Measurements from ENCODE around the gene DDC.

DDC gene

GRCh38 chr7:50450590-50451032 lies 114.6 kb downstream of the DDC start:
- no peak for DNase-seq

GRCh38 chr7:50449881-50450589 lies 115.2 kb downstream of the DDC start, which contains the start of gene FIGNL1:
TSS of gene FIGNL1 (minus strand) at chr7:50450350. CDS start at chr7:50447287, 3,063 bp downstream.
- DNase-seq = peak; percentile 69

- no peak for DNase-seq
These were observed 115.7 kb downstream of the DDC start for GRCh38 chr7:50449501-50449880.

GRCh38 chr7:50448823-50449222 lies 116.4 kb downstream of the DDC start:
- DNase-seq = no peak

- DNase-seq = no peak
These were observed 118.7 kb downstream of the DDC start for GRCh38 chr7:50446542-50446960.

DNA sequence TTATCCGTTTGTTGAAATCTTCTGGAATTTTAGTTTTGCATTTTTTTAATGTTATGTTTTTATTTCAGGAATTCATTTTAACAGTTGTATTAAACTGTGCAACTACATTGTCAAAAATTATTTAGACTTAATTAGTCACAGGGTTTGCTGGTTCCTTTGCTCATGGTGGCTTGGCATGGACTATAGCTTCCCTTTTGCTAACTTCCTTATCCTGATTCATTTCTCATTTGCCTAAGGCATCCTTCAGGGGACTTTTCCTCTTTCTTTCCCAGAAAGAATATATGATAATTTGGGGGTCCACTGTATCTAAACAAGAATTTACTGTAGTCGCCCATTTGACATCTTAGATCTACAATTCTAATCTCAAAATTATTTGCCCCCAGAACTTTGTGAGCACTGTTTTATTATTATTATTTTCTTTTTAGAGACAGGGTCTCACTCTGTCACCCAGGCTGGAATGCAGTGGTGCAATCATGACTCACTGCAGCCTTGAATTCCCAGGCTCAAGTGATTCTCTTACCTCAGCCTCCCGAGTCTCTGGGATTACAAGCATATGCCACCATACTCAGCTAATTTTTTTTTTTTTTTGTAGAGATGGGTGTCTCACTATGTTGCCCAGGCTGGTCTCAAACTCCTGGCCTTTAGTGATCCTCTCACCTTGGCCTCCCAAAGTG lies 128.9 kb downstream of the DDC start:
- no peak for DNase-seq

- DNase-seq = no peak
These were observed 133.4 kb downstream of the DDC start for GRCh38 chr7:50431722-50432305.

- no peak for DNase-seq
These were observed 133.9 kb downstream of the DDC start for GRCh38 chr7:50431316-50431715.

DNA sequence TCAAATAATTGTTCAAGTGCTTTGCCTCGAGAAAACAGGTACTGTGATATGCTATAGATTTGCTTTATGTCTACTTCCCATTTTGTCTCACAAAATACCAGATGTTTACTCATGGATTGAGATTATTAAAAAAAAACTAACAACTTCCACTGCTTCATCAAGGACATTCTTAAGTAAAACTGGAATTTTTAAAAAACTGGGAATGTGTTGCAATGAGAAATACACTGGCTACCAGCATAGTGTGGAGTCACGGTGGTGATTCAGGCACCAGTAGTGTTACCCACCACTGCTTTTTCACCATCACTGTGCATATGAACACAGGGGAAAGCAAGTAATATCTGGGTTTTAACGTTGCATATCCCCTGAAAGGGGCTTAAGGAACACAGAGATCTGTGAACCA lies 136.3 kb downstream of the DDC start:
- no peak for DNase-seq

DNA sequence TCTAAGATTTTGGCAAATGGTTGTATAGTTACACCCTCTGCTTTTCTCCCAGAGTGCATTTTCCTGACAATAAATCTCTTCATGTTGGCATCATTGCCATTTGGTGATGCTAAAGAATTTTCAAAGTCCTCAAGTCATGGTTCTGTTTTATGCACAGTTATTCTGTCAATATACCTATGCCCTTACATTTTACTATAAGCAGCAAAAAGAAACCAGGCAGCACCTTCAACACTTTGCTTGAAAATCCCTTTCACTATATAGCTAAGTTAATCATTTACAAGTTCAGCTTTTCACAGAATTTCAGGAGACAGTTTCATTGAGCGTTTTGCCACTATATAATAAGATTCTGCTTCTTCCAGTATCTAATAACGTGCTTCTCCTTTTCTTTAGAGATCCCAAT lies 137.7 kb downstream of the DDC start:
- DNase-seq = no peak

GRCh38 chr7:50426280-50427045 lies 138.7 kb downstream of the DDC start:
- no peak for DNase-seq

DNA sequence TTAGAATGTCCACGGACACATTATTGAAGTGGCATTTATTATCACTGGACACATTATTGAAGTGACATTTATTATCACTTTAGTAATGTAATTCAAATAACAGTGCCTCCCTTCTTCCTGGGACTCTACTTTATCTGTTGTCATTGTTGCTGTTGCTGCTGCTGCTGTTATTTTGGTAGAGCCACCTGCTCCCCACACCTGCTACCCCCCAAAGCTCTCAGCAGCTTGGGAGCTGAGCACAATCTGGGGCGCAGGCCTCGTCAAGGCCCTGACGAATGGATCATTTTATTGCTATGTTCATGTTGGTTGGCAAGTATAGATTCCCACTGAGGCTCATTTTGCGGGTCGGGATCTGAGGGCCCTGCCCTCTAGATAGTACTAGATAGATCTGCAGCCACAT lies 139.9 kb downstream of the DDC start:
- no peak for DNase-seq

DNA sequence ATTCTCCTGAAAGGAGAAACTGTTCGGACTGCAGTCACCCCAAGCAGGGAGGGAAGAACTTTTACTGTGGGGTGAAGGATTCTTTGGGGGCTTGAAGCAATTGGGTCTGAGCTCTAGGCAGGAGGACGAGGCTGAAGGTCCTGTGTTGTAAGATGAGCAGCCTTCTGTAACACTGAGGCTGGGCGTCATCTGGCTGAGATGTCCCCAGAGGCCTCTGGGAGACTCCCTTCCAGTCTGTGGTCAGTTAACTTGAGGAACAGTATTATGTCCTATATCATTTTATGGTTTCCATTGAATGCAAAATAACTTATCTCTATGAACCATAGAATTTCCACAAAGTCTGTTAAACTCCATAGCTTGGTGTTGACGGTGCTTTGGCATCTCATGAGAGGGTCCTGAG lies 141.3 kb downstream of the DDC start:
- no peak for DNase-seq

DNA sequence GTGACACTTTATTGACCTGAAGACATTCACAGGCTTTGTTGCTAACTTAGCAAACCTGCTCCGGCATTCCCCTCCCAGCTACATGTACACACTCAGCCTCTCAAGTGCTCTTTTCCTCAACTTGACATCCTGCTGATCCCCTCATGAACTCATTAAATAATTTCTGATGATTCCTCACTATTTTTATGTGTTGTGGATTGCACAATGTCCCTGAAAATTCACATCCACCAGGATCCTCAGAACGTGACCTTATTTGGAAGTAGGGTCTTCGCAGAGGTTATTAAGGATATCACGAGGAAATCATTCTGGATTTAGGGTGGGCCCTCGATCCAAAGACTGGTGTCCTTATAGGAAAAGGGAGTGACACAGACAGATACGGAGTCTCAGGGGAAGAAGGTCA lies 142.3 kb downstream of the DDC start:
- DNase-seq = no peak

DNA sequence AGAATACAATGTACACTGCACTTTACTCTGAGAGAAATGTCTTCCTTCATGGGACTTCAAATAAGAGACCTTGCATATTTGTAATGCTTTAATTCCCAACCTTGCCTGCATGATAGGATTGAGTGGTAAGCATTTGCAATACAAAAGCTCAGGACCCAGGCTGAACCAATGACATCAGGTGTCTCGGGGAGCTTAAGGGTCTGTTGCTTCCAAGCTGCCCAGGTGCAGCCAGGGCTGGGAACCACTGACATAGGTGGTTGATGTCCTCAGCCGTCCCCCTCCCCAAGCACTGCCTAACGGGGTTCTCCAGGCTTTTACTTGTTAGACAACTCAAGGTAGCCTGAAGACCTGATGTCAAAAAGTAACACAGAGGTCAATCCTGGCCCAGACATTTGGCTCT lies 144.2 kb downstream of the DDC start:
- no peak for DNase-seq

- DNase-seq = no peak
These were observed 146.5 kb downstream of the DDC start for GRCh38 chr7:50418526-50419290.

- peak; percentile 32 for DNase-seq
These were observed 147.1 kb downstream of the DDC start for GRCh38 chr7:50418086-50418515.

GRCh38 chr7:50416527-50417182 lies 148.6 kb downstream of the DDC start:
- DNase-seq = no peak

- DNase-seq = no peak
These were observed 149.3 kb downstream of the DDC start for GRCh38 chr7:50415844-50416364.

DNA sequence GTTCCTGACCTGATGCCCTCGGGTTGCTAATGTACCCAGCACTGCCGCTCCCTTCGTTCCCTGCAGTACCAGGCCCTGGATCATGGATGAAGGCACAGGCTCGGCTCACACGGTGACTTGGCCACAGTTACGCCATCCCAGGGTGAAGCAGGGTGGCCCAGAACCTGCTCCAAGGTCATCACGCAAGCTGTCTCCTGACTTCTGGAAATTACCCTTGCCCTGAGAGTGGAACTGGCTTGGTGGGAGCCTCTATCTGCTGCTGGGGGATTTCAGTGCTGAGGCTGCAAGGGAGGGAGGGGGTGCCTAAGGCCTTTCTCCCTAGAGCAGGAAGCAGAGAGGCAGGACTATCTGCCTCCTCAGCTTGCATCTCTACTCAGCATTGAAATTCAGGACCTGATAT lies 151.6 kb downstream of the DDC start:
- no peak for DNase-seq

- DNase-seq = no peak
These were observed 152.2 kb downstream of the DDC start for GRCh38 chr7:50412973-50413372.

- no peak for DNase-seq
These were observed 153.9 kb downstream of the DDC start for GRCh38 chr7:50411332-50411731.
